HG02678 (cell line): ENCODE data around the gene VMO1.

Experiments used
- ATAC-seq: cut with Tn5 transposase; IDR thresholded peaks from one replicate; pipeline ENCODE4 v1.9.1; 2021; ENCODE audit warnings: mild to moderate bottlenecking, moderate library complexity; ENCODE audit not compliant: unreplicated experiment

VMO1 gene

GRCh38 chr17:4786106-4786511 is at the start of gene VMO1:
VMO1 (minus strand) TSS chr17:4786364; CDS start chr17:4786352, 12 bp downstream.
- no peak for ATAC-seq

GRCh38 chr17:4834681-4835020 is 48.5 kb upstream of the VMO1 start:
- no peak for ATAC-seq

- no peak for ATAC-seq
Measured at GRCh38 chr17:4833941-4834680, 47.9 kb upstream of the VMO1 start.

GRCh38 chr17:4833178-4833940 is 47.2 kb upstream of the VMO1 start, which contains the start of gene MINK1:
MINK1 (plus strand) TSS chr17:4833340; CDS start chr17:4833584, 244 bp downstream.
- peak; percentile 94 for ATAC-seq

- peak; percentile 11 for ATAC-seq
Measured at GRCh38 chr17:4832829-4833177, 46.6 kb upstream of the VMO1 start.

GRCh38 chr17:4827399-4827798 is 41.2 kb upstream of the VMO1 start:
- ATAC-seq, result no peak

- ATAC-seq, result no peak
Measured at GRCh38 chr17:4823373-4824089, 37.4 kb upstream of the VMO1 start.

- ATAC-seq, result no peak
Measured at GRCh38 chr17:4822835-4823234, 36.7 kb upstream of the VMO1 start.

- no peak for ATAC-seq
Measured at GRCh38 chr17:4818276-4818675, 32.1 kb upstream of the VMO1 start.

GRCh38 chr17:4816826-4817225 is 30.7 kb upstream of the VMO1 start:
- no peak for ATAC-seq

- no peak for ATAC-seq
Measured at GRCh38 chr17:4815043-4815675, 29.0 kb upstream of the VMO1 start.

GRCh38 chr17:4812690-4813089 is 26.5 kb upstream of the VMO1 start:
- no peak for ATAC-seq

GRCh38 chr17:4811471-4811870 is 25.3 kb upstream of the VMO1 start:
- no peak for ATAC-seq

- ATAC-seq, result no peak
Measured at GRCh38 chr17:4810696-4811290, 24.6 kb upstream of the VMO1 start.

GRCh38 chr17:4808378-4808767 is 22.2 kb upstream of the VMO1 start:
- ATAC-seq, result no peak

- no peak for ATAC-seq
Measured at GRCh38 chr17:4807605-4808377, 21.6 kb upstream of the VMO1 start.

GRCh38 chr17:4806777-4807604 is 20.8 kb upstream of the VMO1 start, which contains the start of gene PLD2:
PLD2 (plus strand) TSS chr17:4807152; CDS start chr17:4807773, 621 bp downstream.
- ATAC-seq, result peak; percentile 94

GRCh38 chr17:4806456-4806776 is 20.3 kb upstream of the VMO1 start:
- no peak for ATAC-seq

- no peak for ATAC-seq
Measured at GRCh38 chr17:4802228-4802627, 16.1 kb upstream of the VMO1 start, which contains the start of gene C17orf114. C17orf114 (minus strand) TSS chr17:4802328.
